ENCODE data around the gene TMBIM1.

TMBIM1 gene

GRCh38 chr2:218292048-218293014 lies at the start of gene TMBIM1 (continued):
- TF ChIP-seq GLI2 (tag by site-specific recombination; IDR thresholded peaks at IDR 0.05; ENCODE audit: borderline replicate concordance, low read depth) (no peak), ZFP3 (tag by site-specific recombination; IDR thresholded peaks at IDR 0.05; ENCODE audit: low read depth) (no peak), ZNF112 (tag by site-specific recombination; IDR thresholded peaks at IDR 0.05) (no peak), ZNF596 (tag by site-specific recombination; IDR thresholded peaks at IDR 0.05) (0 out of 2 replicates have a peak, but pooled peaks have one; percentile 22), CTCF (tag by site-specific recombination; IDR thresholded peaks at IDR 0.05) (peak; percentile 6; the same call in 1 of the 2 replicates), GLIS1 (tag by site-specific recombination; IDR thresholded peaks at IDR 0.05) (peak; percentile 70), ZBTB7A (tag by site-specific recombination; IDR thresholded peaks at IDR 0.05; ENCODE audit: low read depth) (no peak), ZFP69B (tag by site-specific recombination; IDR thresholded peaks at IDR 0.05) (no peak), ZNF521 (tag by site-specific recombination; IDR thresholded peaks at IDR 0.05) (no peak), ZNF324 (tag by site-specific recombination; IDR thresholded peaks at IDR 0.05) (no peak), ZEB2 (tag by site-specific recombination; IDR thresholded peaks at IDR 0.05) (no peak), KLF10 (tag by site-specific recombination; IDR thresholded peaks at IDR 0.05) (peak; percentile 72; the same call in 1 of the 2 replicates), ZSCAN4 (tag by site-specific recombination; IDR thresholded peaks at IDR 0.05) (no peak), ZNF558 (tag by site-specific recombination; IDR thresholded peaks at IDR 0.05) (no peak), MZF1 (tag by site-specific recombination; IDR thresholded peaks at IDR 0.05; ENCODE audit: borderline replicate concordance) (no peak)

- TF ChIP-seq ZSCAN16 (tag by site-specific recombination; IDR thresholded peaks at IDR 0.05) = no peak
- no peak for TF ChIP-seq ZNF610 (tag by site-specific recombination; IDR thresholded peaks at IDR 0.05; ENCODE audit: borderline replicate concordance)
- TF ChIP-seq ZNF514 (tag by site-specific recombination; IDR thresholded peaks at IDR 0.05) = no peak
- TF ChIP-seq PBX3 (CRISPR knock-in tag; IDR thresholded peaks at IDR 0.05) = no peak
- TF ChIP-seq ZSCAN4 (tag by site-specific recombination; IDR thresholded peaks at IDR 0.05) = no peak
- no peak for TF ChIP-seq ZIC2 (tag by site-specific recombination; IDR thresholded peaks at IDR 0.05)
- no peak overlapping the region for H3K27ac ChIP-seq (ENCODE audit: extremely low read depth, low read depth, low read length)
- CTCF ChIA-PET = interaction anchor here (0.6 kb wide), 1 partner anchor 106 kb away, joined by 3 read pairs; no protein-coding TSS in a partner anchor
- H3K36me3 ChIP-seq (ENCODE audit: control insufficient read depth in 2 of 2, insufficient read depth in 1 of 2, low read length in 2 of 2) = no peaks in the 10 kb centered on the region
- H3K4me3 ChIP-seq (ENCODE audit: low read depth, low read length) = no peak overlapping the region
- peaks cover 6% of the 10 kb centered on the region for H3K4me1 ChIP-seq (ENCODE audit: control insufficient read depth, insufficient read depth, low read length)
- no peaks in the 10 kb centered on the region for H3K9me3 ChIP-seq (ENCODE audit: control insufficient read depth, insufficient read depth, low read depth, low read length)
- POLR2A ChIA-PET = no interaction called here
Observed at GRCh38 chr2:218341381-218341780, 49.1 kb upstream of the TMBIM1 start.
